ENCODE measurements around the gene CRKL. TPM values are rescaled to one million over a fixed set of nuclear protein-coding genes. Genes with fewer than 3 reads are reported as not detected.
"Not testable (repeated sequence)": the region's sequence is repeated elsewhere in the genome, so short reads cannot be mapped to it uniquely, and the experiment has no call there.

Gene CRKL
- total RNA-seq, 1 experiment from 2014 or later, result 35.4 TPM

DNA sequence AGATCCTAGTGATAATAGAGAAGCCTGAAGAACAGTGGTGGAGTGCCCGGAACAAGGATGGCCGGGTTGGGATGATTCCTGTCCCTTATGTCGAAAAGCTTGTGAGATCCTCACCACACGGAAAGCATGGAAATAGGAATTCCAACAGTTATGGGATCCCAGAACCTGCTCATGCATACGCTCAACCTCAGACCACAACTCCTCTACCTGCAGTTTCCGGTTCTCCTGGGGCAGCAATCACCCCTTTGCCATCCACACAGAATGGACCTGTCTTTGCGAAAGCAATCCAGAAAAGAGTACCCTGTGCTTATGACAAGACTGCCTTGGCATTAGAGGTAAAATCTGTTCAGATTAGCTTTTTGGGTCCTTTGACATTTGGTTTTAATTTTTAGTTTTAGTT lies 16.7 kb downstream of the CRKL start:
- Histone ChIP-seq H3K4me3 (ENCODE audit: low read length) (no peak overlapping the region), H3K9me2 (replicated peaks; ENCODE audit: low read length) (no peaks in the 10 kb centered on the region), H3K27ac (ENCODE audit: low read length) (no peak overlapping the region), H3K79me2 (ENCODE audit: low read length) (peaks cover 94% of the 10 kb centered on the region), H3K4me2 (ENCODE audit: low read length) (no peak overlapping the region), H4K20me1 (ENCODE audit: low read length) (peaks cover 46% of the 10 kb centered on the region), H3F3A (ENCODE audit: low read length, unreplicated experiment) (no peaks in the 10 kb centered on the region), H3K9ac (ENCODE audit: low read length) (no peak overlapping the region), H3K27me3 (ENCODE audit: low read length) (no peaks in the 10 kb centered on the region), H2AFZ (ENCODE audit: low read length) (no peak overlapping the region), H3K4me1 (ENCODE audit: insufficient read depth, low read length) (no peaks in the 10 kb centered on the region), H3K36me3 (ENCODE audit: low read depth, low read length) (peaks cover 6% of the 10 kb centered on the region), H3K9me3 (ENCODE audit: low read length) (no peaks in the 10 kb centered on the region)
- ATAC-seq (no peak), DNase-seq (no peak)
- TSS peak; percentile 22 for BruUV-seq (replicated peaks)
- ChIA-PET POLR2A (ENCODE audit: unreplicated experiment) (no interaction called here), CTCF (no interaction called here)
- intact Hi-C loops (cut with micrococcal nuclease), result no loop called here
- TF ChIP-seq CTCF (conservative IDR thresholded peaks at IDR 0.05; ENCODE audit: low read depth, low read length) (no peak), EZH2 (IDR thresholded peaks at IDR 0.05; ENCODE audit: low read length, unreplicated experiment) (no peak)

- H3F3A ChIP-seq (ENCODE audit: low read length, unreplicated experiment); intact Hi-C loops (cut with micrococcal nuclease); H3K9ac ChIP-seq (ENCODE audit: low read length); H3K4me3 ChIP-seq (ENCODE audit: low read length); H3K9me3 ChIP-seq (ENCODE audit: low read length); H2AFZ ChIP-seq (ENCODE audit: low read length); POLR2A ChIA-PET (ENCODE audit: unreplicated experiment); H3K4me2 ChIP-seq (ENCODE audit: low read length); BruUV-seq (replicated peaks); H3K36me3 ChIP-seq (ENCODE audit: low read depth, low read length); H3K4me1 ChIP-seq (ENCODE audit: insufficient read depth, low read length); H3K27ac ChIP-seq (ENCODE audit: low read length); DNase-seq; ATAC-seq; H3K27me3 ChIP-seq (ENCODE audit: low read length); CTCF ChIA-PET; H3K9me2 ChIP-seq (replicated peaks; ENCODE audit: low read length): not testable (repeated sequence)
- peaks cover 44% of the 10 kb centered on the region for H4K20me1 ChIP-seq (ENCODE audit: low read length)
- H3K79me2 ChIP-seq (ENCODE audit: low read length), result peaks cover 97% of the 10 kb centered on the region
Observed at GRCh38 chr22:20935049-20935448, 17.8 kb downstream of the CRKL start.

- Histone ChIP-seq H3K79me2 (ENCODE audit: low read length) (peaks cover 97% of the 10 kb centered on the region), H4K20me1 (ENCODE audit: low read length) (peaks cover 48% of the 10 kb centered on the region)
- POLR2A ChIA-PET (ENCODE audit: unreplicated experiment), result interaction anchor here (0.6 kb wide), 1 partner anchor 116 kb away, joined by 3 read pairs; no protein-coding TSS in a partner anchor
- intact Hi-C loops (cut with micrococcal nuclease); H3K9ac ChIP-seq (ENCODE audit: low read length); H3F3A ChIP-seq (ENCODE audit: low read length, unreplicated experiment); H3K36me3 ChIP-seq (ENCODE audit: low read depth, low read length); H3K4me2 ChIP-seq (ENCODE audit: low read length); H3K27ac ChIP-seq (ENCODE audit: low read length); H3K4me1 ChIP-seq (ENCODE audit: insufficient read depth, low read length); ATAC-seq; H3K27me3 ChIP-seq (ENCODE audit: low read length); CTCF ChIA-PET; DNase-seq; BruUV-seq (replicated peaks); H3K9me2 ChIP-seq (replicated peaks; ENCODE audit: low read length); H3K4me3 ChIP-seq (ENCODE audit: low read length); H3K9me3 ChIP-seq (ENCODE audit: low read length); H2AFZ ChIP-seq (ENCODE audit: low read length): not testable (repeated sequence)
Observed at GRCh38 chr22:20935780-20936539, 18.8 kb downstream of the CRKL start.
